ENCODE results near the gene ANKRD13D.

GRCh38 chr11:67317888-67318555, 28.9 kb downstream of the ANKRD13D start:
- TF ChIP-seq POLR2AphosphoS5 (IDR thresholded peaks at IDR 0.05): no peak
- no peak for TF ChIP-seq CTCF (IDR thresholded peaks at IDR 0.05)
- TF ChIP-seq POLR2A (IDR thresholded peaks at IDR 0.05): no peak
- TF ChIP-seq EP300 (IDR thresholded peaks at IDR 0.05; ENCODE audit: low read depth): no peak

Measured in transverse colon (tissue), 4 donors.